SK-N-SH (cell line): ENCODE measurements around the gene ATP1B1. TPM values are rescaled to one million over a fixed set of nuclear protein-coding genes. Genes with fewer than 3 reads are reported as not detected.

Source experiments
- CTCF ChIA-PET: fragments of 300-600, 350-600 bp; formaldehyde crosslinking; extraction: SDS; loops from one replicate; lab custom pipeline; 2021; lab: Yijun Ruan, JAX
- POLR2A ChIA-PET: fragments of 350-600 bp; sonication (Branson Sonifier 250); formaldehyde crosslinking; extraction: SDS; loops from one replicate; lab custom pipeline; 2020; ENCODE audit warnings: antibody characterized with exemption, inconsistent platforms; lab: Yijun Ruan, JAX
- DNase-seq: peaks from one replicate; pipeline ENCODE4 v3.0.0; 2012
- H2AFZ ChIP-seq: fragments of 200-600 bp; sonication (generic); 2 replicates; pipeline ENCODE4 v1.8.1; 2016; ENCODE audit warnings: antibody characterized with exemption, mild to moderate bottlenecking, low read depth
- H3F3A ChIP-seq: fragments of 200-600 bp; sonication (generic); replicated peaks from 2 replicates; pipeline ENCODE3; 2016; ENCODE audit warnings: antibody characterized with exemption, mild to moderate bottlenecking; ENCODE audit not compliant: insufficient read depth
- H3K27ac ChIP-seq, 2 experiments: fragments of 200-500 bp in 1 of 2; fragments of 200-600 bp in 1 of 2; sonication (Bioruptor generic) in 1 of 2; sonication (generic), shearing (Covaris generic) in 1 of 2; 2 replicates each; pipeline versions ENCODE4 v1.5.1 to v1.6.1; 2014 to 2016; ENCODE audit warnings: low read depth in 2 of 2, inconsistent platforms in 1 of 2, low read length in 1 of 2, mild to moderate bottlenecking in 1 of 2, mixed read lengths in 1 of 2
- H3K27me3 ChIP-seq: fragments of 200-600 bp; sonication (generic), shearing (Covaris generic); 2 replicates; pipeline ENCODE4 v1.6.1; 2016; ENCODE audit warnings: mixed run types; ENCODE audit not compliant: insufficient read depth
- H3K36me3 ChIP-seq, 2 experiments: fragments of 200-500 bp in 1 of 2; fragments of 200-600 bp in 1 of 2; sonication (Bioruptor generic) in 1 of 2; sonication (generic) in 1 of 2; replicated peaks in 1 of 2; 2 replicates each; pipeline versions ENCODE3 to v1.5.1; 2014 to 2016; ENCODE audit warnings: low read length in 1 of 2, mild to moderate bottlenecking in 1 of 2; ENCODE audit not compliant: insufficient read depth in 2 of 2, control insufficient read depth in 1 of 2
- H3K4me1 ChIP-seq, 2 experiments: fragments of 200-500 bp in 1 of 2; fragments of 200-600 bp in 1 of 2; sonication (Bioruptor generic) in 1 of 2; sonication (generic), shearing (Covaris generic) in 1 of 2; 2 replicates each; pipeline versions ENCODE4 v1.5.1 to v1.6.1; 2014 to 2016; ENCODE audit warnings: low read depth in 1 of 2, low read length in 1 of 2, mixed run types in 1 of 2; ENCODE audit not compliant: insufficient read depth in 2 of 2, control insufficient read depth in 1 of 2
- H3K4me2 ChIP-seq: fragments of 200-600 bp; sonication (generic), shearing (Covaris generic); 2 replicates; pipeline ENCODE4 v1.6.1; 2017; ENCODE audit warnings: mixed run types
- H3K4me3 ChIP-seq, 2 experiments: fragments of 200-500 bp in 1 of 2; fragments of 200-600 bp in 1 of 2; sonication (Bioruptor generic) in 1 of 2; sonication (generic), shearing (Covaris generic) in 1 of 2; 2 replicates each; pipeline versions ENCODE4 v1.5.1 to v1.8.1; 2014 to 2016; ENCODE audit warnings: low read depth in 2 of 2, inconsistent platforms in 1 of 2, low read length in 1 of 2, mild to moderate bottlenecking in 1 of 2, mixed read lengths in 1 of 2, moderate library complexity in 1 of 2
- H3K79me2 ChIP-seq: fragments of 200-600 bp; sonication (generic); 2 replicates; pipeline ENCODE4 v1.8.1; 2017; ENCODE audit warnings: mild to moderate bottlenecking; ENCODE audit not compliant: insufficient read depth
- H3K9ac ChIP-seq: fragments of 200-600 bp; sonication (generic); 2 replicates; pipeline ENCODE4 v1.6.1; 2017; ENCODE audit warnings: mixed run types
- H3K9me2 ChIP-seq: fragments of 200-600 bp; sonication (generic); 2 replicates; pipeline ENCODE4 v1.6.1; 2017; ENCODE audit warnings: mixed run types
- H3K9me3 ChIP-seq: fragments of 200-600 bp; sonication (generic); 2 replicates; pipeline ENCODE4 v1.6.1; 2017; ENCODE audit warnings: mixed run types, mild to moderate bottlenecking, moderate library complexity
- H4K20me1 ChIP-seq: fragments of 200-600 bp; sonication (generic); 2 replicates; pipeline ENCODE4 v1.6.1; 2017; ENCODE audit warnings: mild to moderate bottlenecking, mixed run types; ENCODE audit not compliant: insufficient read depth
- CHD2 ChIP-seq: fragments of 150-350 bp; IDR thresholded peaks from 2 replicates; pipeline ENCODE4 v1.6.1; 2018; ENCODE audit warnings: low read length; ENCODE audit not compliant: partially characterized antibody
- CTCF ChIP-seq: fragments of 200-600 bp; sonication (generic); IDR thresholded peaks from 2 replicates; pipeline ENCODE4 v1.6.1; 2017; ENCODE audit warnings: antibody characterized with exemption, mild to moderate bottlenecking, moderate library complexity
- GABPA ChIP-seq: IDR thresholded peaks from 2 replicates; pipeline ENCODE4 v1.4.0; 2012; ENCODE audit warnings: low read depth, mild to moderate bottlenecking
- GATA2 ChIP-seq: sonication (generic); formaldehyde crosslinking; IDR thresholded peaks from 2 replicates; pipeline ENCODE4 v1.5.0; 2020; ENCODE audit warnings: mild to moderate bottlenecking, missing genetic modification reagents
- JUND ChIP-seq: IDR thresholded peaks from 2 replicates; pipeline ENCODE4 v1.4.0; 2012
- NFIC ChIP-seq: IDR thresholded peaks from 2 replicates; pipeline ENCODE4 v1.4.0; 2012; ENCODE audit warnings: borderline replicate concordance
- NRF1 ChIP-seq: IDR thresholded peaks from 2 replicates; pipeline ENCODE4 v1.6.1; 2012; ENCODE audit warnings: low read depth, mild to moderate bottlenecking, low read length
- POLR2AphosphoS5 ChIP-seq: IDR thresholded peaks from 2 replicates; pipeline ENCODE4 v1.6.1; 2012; ENCODE audit warnings: low read depth, low read length
- REST ChIP-seq: IDR thresholded peaks from 2 replicates; pipeline ENCODE4 v1.6.1; 2012; ENCODE audit warnings: mild to moderate bottlenecking, low read depth, low read length, moderate library complexity
- ZBTB33 ChIP-seq: IDR thresholded peaks from 2 replicates; pipeline ENCODE4 v1.4.0; 2012; ENCODE audit warnings: low read depth, borderline replicate concordance
- WGBS: methylation state at CpG from one replicate; pipeline ENCODE4 v1.1.6; 2017; ENCODE audit warnings: low lambda C conversion rate; 5-methylcytosine and 5-hydroxymethylcytosine counted together
- polyA plus RNA-seq, 3 experiments: library from polyadenylated mRNA; depleted of rRNA; stranded (reverse); fragments of >200 nt; gene quantifications; 2 replicates each; pipeline ENCODE4 v1.2.3, GENCODE V29; 2012
- TF ChIP-seq, protein P1 (sequence below): fragments of 150-350 bp; IDR thresholded peaks from 2 replicates; pipeline ENCODE4 v1.6.1; 2016; ENCODE audit warnings: mild to moderate bottlenecking, low read depth, low read length

The ATP1B1 gene
- polyA plus RNA-seq, 1 of the 3 experiments (the other 2 are of a cell fraction) = 49.5 TPM

- H3K36me3 ChIP-seq = peaks cover 56 to 78% of the 10 kb centered on the region in 2 experiments
- H3K27ac ChIP-seq = peak overlapping the region; percentile 16 to 30; a peak in 2 of 4 replicates
- no peaks in the 10 kb centered on the region for H3K27me3 ChIP-seq
- no peak overlapping the region for H3K4me2 ChIP-seq
- H3F3A ChIP-seq = peaks cover 15% of the 10 kb centered on the region
- peaks cover 23 to 48% of the 10 kb centered on the region in 2 experiments for H3K4me1 ChIP-seq
- peaks cover 84% of the 10 kb centered on the region for H3K79me2 ChIP-seq
- no peaks in the 10 kb centered on the region for H4K20me1 ChIP-seq
- CTCF ChIA-PET = interaction anchor here (0.8 kb wide), 1 partner anchor 516 kb away, joined by 3 read pairs; no protein-coding TSS in a partner anchor
- POLR2A ChIA-PET = interaction anchor here (0.6 kb wide), 1 partner anchor 510 kb away, joined by 3 read pairs; no protein-coding TSS in a partner anchor
- TF ChIP-seq NRF1 = no peak
- TF ChIP-seq ZBTB33 = no peak
- TF ChIP-seq POLR2AphosphoS5 = no peak
- TF ChIP-seq, protein P1, sequence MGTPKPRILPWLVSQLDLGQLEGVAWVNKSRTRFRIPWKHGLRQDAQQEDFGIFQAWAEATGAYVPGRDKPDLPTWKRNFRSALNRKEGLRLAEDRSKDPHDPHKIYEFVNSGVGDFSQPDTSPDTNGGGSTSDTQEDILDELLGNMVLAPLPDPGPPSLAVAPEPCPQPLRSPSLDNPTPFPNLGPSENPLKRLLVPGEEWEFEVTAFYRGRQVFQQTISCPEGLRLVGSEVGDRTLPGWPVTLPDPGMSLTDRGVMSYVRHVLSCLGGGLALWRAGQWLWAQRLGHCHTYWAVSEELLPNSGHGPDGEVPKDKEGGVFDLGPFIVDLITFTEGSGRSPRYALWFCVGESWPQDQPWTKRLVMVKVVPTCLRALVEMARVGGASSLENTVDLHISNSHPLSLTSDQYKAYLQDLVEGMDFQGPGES = no peak
- TF ChIP-seq GABPA = no peak
- no peak for TF ChIP-seq CHD2
- TF ChIP-seq, all 33 proteins: peak for 0
- Histone ChIP-seq H3K9me2 (no peaks in the 10 kb centered on the region), H3K9me3 (no peaks in the 10 kb centered on the region), H3K9ac (no peak overlapping the region), H2AFZ (no peak overlapping the region), H3K4me3 (no peak overlapping the region)
- no peak for DNase-seq
- WGBS = 100% methylated on average over 1 of the region's 1 CpG
These were observed 11.1 kb downstream of the ATP1B1 start for GRCh38 chr1:169117599-169117998.

GRCh38 chr1:169118227-169118626, 11.7 kb downstream of the ATP1B1 start:
- Histone ChIP-seq H3K9me2 (no peaks in the 10 kb centered on the region), H3K36me3 (peaks cover 50 to 82% of the 10 kb centered on the region in 2 experiments), H3K79me2 (peaks cover 86% of the 10 kb centered on the region), H3K4me2 (no peak overlapping the region), H3K4me1 (peaks cover 17 to 48% of the 10 kb centered on the region in 2 experiments), H2AFZ (no peak overlapping the region), H4K20me1 (no peaks in the 10 kb centered on the region), H3K27ac (0 out of 4 replicates have a peak overlapping the region, but pooled peaks of 1 of the 2 experiments have one; percentile 16), H3K27me3 (no peaks in the 10 kb centered on the region), H3K4me3 (no peak overlapping the region), H3K9ac (no peak overlapping the region), H3K9me3 (no peaks in the 10 kb centered on the region), H3F3A (peaks cover 8% of the 10 kb centered on the region)
- ChIA-PET CTCF (no interaction called here), POLR2A (interaction anchor here (0.6 kb wide), 1 partner anchor 510 kb away, joined by 3 read pairs; no protein-coding TSS in a partner anchor)
- 84% methylated on average over 4 of the region's 4 CpGs for WGBS
- DNase-seq = no peak
- TF ChIP-seq CTCF (no peak), GATA2 (CRISPR knock-in tag) (no peak), REST (no peak), NFIC (no peak), JUND (no peak)
